D341Med (cell line): ENCODE measurements around the gene PLA2G2F.
"Not testable (repeated sequence)": the region's sequence is repeated elsewhere in the genome, so short reads cannot be mapped to it uniquely, and the experiment has no call there.

Source experiments
- DNase-seq: peaks from one replicate; pipeline ENCODE4 v3.0.0; 2012; ENCODE audit warnings: low spot score

Gene PLA2G2F

DNA sequence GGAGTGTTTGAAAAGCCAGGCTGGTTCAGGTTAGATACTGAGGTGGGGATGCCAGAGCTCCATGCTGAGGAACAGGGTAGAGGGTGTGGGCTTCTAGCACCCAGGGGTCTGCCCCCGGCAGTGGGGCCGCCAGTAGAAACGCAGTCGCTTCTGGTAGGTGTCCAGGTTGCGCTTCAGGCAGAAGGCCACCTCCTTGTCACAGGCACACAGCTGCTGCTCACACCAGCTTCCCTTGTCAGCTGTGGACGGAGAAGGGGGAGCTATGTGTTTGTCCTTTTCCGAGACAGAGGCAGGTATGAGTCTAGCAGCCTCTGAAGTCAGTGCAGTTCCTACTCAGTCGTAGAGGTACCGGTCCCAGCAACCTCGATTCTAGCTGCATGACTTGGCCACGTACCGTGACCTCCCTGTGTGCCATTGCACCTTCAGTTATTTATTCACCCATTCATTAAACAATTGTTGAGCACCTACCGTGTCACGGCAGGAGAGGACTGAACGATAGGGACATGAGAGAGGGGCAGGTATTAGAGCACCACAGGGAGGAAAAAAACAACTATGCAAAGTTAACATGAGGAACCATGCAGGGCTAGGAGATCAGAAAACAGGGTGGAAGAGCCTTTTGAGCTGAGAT is 25.0 kb upstream of the PLA2G2F start:
- no peak for DNase-seq

DNA sequence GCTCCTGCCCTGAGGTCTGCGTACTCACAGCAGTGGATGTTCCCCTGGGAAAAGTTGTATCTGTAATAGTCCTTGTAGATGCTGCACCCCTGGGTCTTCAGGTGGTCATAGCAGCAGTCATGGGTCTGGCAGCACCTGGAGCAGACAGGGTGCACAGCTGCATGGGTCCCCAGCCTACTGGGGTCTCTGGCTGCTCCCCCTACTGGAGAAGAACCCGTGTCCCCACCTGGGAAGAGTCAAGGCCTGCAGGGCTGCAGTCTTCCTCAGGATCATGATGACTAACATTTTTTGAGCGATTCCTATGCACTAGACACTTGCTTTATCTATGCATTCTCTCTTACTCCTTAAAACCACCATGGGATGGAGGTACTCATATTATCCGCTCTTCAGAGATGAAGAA is 23.6 kb upstream of the PLA2G2F start:
- DNase-seq = no peak

DNA sequence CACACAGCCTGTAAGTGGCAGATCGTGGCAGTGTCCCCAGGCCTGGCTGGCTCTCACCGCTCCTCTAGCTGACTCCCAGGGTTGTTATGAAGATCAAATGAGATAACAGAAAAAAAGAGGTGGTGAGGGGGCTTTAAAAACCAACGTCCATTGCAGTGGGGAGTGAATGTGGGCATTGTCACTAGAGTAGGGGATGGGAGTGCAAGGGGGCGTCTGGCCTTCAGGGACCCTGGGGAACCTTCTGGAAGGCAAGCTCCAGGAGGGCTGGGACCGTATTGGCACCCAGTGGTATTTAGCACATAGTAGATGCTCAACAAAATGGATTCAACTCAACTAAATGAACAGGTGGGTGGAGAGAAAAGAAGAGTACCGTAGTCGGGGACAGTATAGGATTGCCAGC is 23.2 kb upstream of the PLA2G2F start:
- DNase-seq = no peak

- no peak for DNase-seq
Measured at GRCh38 chr1:20117236-20117635, 21.9 kb upstream of the PLA2G2F start.

GRCh38 chr1:20119347-20119746 is 19.8 kb upstream of the PLA2G2F start, which contains the start of gene PLA2G2D:
TSS of gene PLA2G2D (minus strand) at chr1:20119536. CDS start at chr1:20119498, 38 bp downstream.
- no peak for DNase-seq

GRCh38 chr1:20120796-20121195 is 18.3 kb upstream of the PLA2G2F start:
- no peak for DNase-seq

DNA sequence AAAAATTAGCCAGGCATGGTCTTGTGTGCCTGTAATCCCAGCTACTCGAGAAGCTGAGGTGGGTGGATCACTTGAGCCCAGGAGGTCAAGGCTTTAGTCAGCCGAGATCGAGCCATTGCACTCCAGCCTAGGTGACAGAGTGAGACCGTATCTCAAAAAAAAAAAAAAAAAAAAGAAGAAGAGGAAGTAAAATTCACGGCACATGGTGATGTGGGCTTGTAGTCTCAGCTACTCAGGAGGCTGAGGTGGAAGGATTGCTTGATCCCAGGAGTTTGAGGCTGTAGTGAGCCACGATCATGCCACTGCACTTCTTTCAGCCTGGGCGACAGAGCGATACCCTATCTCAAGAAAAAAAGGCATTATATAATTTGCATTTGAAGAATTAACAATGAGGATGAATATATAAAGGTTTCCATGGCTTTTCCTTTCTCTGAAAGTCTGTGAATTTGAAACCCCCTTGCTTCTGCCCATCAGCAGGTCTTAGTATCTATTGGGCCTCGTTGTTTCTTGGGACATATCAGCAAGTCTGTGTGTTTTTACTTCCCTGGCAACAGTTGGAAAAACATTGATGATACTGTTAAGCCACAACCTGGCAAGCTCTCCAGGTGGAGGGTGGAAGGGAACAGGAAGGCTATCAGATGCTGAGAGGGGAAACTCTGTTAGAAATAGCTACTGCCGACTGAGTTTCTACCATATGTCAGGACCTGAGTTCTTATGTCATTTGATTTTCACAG is 15.2 kb upstream of the PLA2G2F start:
- DNase-seq = peak; percentile 1

DNA sequence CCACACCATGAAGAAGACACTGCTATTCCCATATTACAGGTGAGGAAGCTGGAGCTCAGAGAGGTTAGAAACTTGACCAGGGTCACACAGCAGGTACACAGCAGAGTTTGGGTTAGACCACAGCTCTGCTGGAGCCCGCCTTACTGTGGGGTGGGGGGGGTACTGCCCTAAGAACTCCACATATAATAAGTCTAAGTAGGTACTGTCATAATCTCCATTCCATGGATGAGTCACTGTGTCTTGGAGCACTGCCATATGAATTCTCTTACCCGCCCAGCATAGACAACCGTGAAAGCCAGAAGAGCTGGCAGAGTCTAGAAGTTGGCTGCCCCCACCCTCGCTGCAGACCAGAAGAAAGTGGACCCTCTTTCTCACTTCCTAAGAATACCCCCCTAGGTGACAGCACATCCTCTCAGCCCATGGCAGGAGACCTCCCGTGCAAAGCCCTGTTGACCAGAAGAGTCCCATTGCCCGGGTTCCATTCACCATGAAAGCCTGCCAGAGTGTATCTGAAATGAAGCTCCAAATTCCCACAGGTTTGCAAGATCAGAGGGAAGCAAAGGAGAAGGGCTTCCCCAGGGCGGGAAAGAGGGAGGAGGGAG is 14.6 kb upstream of the PLA2G2F start:
- DNase-seq = peak; percentile 3

DNA sequence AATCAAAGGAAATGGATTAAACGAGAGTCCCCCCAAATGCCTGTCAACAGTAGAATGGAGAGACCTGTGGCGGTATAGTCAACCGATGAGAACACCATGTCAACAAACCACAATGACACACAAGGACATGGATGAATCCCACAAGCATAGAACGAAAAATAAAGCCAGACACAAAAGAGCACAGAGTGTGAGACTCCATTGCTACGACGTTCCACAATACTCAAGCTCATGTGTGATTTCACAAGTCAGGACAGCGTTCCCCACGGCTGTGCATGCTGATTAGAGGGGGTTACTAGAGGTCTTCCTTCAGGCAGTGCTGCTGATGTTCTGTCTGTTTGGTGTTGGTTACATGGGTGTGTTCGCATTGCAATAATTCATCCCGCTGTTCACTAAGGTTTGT is 14.0 kb upstream of the PLA2G2F start:
- DNase-seq = no peak

DNA sequence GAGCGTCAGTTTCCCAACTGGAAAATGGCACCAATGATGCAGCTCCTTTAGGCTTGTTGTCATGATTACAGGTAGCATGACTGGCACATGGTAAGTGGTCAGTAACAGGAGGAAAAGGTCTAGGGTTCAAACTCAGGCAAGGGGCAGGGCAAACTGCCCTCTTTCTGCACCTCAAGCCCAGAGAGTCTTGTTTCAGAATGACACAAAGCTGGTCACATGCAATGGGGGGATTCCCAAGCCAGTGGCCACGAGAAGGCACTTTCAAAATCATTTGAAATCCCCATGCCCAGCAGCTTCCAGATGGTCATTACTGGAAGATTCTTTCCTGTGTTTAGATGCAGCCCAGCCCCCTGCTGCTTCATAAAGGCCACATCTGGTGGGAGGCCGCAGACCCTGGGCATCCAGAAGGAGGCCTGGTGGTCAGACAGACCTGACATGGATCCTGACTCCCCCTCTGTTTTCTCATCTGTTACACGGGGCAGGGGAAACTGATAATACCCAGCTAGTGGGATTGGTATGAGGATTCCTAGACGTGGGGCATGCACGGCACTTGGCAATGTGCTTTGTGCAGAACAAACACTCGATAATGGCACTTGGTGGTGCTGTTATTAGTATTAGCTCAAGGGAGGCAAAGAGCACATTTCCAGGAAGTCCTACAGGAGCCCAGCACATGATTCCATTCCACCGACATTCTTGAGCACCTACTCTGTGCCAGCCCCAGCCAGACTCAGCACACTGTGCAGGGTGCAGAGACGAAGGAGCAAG is 12.9 kb upstream of the PLA2G2F start:
- peak; percentile 3 for DNase-seq

GRCh38 chr1:20126806-20127440 is 12.2 kb upstream of the PLA2G2F start:
- DNase-seq = peak; percentile 15

DNA sequence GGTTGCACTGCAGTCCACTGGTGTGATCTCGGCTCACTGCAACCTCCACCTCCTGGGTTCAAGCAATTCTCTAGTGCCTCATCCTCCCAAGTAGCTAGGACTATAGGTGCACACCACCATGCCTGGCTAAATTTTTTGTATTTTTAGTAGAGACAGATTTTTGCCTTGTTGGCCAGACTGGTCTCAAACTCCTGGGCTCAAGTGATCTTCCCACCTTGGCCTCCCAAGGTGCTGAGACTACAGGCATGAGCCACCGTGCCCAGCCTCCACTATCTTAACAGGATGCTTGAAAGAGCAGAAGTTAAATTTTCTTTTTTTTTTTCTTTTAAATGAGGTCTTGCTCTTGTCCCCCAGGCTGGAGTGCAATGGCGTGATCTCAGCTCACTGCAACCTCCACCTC is 8.6 kb upstream of the PLA2G2F start:
- DNase-seq = not testable (repeated sequence)

GRCh38 chr1:20134995-20135394 is 4.1 kb upstream of the PLA2G2F start:
- DNase-seq = no peak

- DNase-seq = no peak
Measured at GRCh38 chr1:20136249-20136648, 2.9 kb upstream of the PLA2G2F start.

DNA sequence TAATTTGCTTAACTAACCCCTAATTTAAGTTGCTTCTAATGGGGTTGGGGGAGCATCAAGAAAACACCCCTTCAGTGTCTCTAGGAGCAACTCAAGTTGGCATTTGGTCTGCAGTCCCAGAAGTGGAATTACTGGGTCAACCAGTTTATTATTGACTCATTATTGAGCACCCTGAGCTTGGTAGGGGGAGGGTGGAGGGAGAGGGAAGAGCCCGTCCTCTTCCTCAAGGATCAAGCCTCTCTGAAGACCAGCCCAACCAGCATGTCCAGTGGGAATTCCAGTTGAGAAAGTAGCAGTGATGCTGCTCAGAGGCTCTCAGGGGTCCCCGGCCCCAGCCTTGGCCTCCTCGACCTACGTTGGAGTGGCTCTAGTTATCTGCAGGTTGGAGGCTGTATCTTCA is 2.1 kb upstream of the PLA2G2F start:
- no peak for DNase-seq

DNA sequence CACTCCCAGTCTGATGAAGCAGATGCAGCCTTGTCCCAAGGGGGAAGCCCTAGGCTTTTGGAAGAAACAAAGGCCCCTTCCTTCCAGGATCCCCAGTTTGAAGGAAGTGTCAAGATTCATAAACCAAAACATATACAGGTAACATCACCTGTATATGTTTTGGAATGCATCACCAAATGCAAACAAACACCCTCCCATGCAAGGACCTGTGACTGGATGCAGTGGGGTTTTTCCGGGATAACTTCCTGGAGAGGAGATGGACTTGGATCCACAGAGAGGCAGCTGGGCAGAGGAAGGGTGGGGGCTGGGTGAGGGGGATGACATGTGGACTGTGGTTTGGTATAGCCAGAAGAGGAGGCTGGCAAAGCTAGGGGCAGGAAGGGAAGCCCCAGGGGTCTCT is 1.5 kb upstream of the PLA2G2F start:
- DNase-seq = no peak

DNA sequence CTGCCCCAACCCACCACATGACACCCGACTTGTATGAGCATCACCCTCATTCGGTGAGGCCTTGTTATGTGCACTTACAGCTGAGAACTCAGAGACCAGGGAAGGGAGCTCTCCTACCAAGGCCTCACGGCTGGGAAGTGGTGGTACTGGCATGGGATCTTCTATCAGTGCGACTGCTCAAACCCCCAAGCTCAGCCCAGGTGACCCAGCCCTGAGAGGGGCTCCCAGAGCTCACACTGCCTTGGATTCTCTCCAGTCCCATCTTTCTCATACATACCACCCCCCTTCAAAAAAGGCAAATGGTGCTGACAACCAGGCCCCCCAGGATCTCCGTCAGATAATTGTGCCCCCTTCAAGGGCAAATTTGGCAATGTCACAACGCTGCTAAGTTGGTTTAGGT is 777 bp upstream of the PLA2G2F start:
- DNase-seq = no peak

- DNase-seq = peak; percentile 7
Measured at GRCh38 chr1:20139776-20140612, 871 bp downstream of the PLA2G2F start.

- DNase-seq = peak; percentile 1
Measured at GRCh38 chr1:20141001-20141400, 1.9 kb downstream of the PLA2G2F start.

DNA sequence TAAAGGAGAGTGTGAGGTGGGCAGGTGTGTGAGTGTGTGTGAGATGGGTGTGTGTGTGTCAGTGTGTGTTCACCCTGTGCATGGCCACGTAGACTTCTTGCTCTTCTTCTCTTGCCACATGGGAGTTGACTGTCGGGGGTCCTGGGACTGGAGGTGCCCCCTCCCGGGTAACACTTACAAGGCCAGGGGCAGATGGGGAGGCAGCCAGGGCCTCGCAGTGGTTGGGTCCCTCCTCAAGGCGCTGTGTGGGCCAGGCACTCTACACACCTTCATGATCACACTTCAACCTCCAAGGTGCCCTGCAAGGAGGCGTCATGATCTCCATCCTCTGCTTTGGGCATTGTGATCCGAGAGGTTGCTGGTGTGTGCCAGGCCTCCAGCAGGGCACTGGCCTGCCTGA is 2.3 kb downstream of the PLA2G2F start:
- DNase-seq = peak; percentile 3

DNA sequence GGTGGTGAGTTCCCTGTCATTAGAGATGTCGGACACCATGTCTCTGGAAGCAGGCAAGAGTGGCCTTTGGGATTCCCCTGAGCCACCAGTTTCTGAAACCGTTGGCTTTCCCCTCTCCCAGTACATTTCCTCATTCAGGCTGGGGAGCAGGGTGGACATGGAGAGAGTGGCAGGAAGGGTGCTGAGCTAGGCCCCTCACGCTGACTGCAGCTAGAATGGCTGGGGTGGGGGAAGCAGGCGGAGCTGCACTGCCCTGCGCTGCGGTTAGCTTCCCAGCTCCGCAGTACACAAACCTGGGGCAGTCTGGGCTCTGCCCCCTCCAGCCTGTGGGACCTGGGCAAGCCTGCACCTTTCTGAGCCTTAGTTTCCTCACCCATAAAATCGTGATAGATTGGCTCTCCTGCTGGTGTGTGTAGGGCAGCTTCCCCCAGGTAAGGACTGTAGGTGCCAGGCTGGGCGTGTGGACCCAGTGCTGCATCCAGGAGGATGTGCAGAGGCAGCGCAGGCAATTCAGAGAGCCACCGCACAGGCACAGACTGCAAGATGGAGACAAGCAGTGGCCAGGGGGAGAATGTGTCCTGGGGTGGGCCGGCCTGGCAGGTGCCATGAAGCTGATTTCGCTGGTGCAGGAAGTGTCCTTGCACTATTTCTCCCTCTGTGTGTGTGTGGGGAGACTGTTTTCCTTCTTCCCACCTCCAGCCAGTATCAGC is 3.0 kb downstream of the PLA2G2F start:
- DNase-seq = peak; percentile 11
